Urothelium cell line (cell line): ENCODE measurements around the gene FBLN5.
A peak's percentile ranks its signal among the peaks of the same experiment; 100 is the strongest.

Experiments used
- DNase-seq: peaks from one replicate; pipeline ENCODE4 v3.0.0; 2011; ENCODE audit warnings: low spot score, mixed read lengths
- FAIRE-seq: peaks from 2 replicates; lab custom pipeline; 2011; peaks lifted over from hg19 to GRCh38; lab: Jason Lieb, UNC

Gene FBLN5

DNA sequence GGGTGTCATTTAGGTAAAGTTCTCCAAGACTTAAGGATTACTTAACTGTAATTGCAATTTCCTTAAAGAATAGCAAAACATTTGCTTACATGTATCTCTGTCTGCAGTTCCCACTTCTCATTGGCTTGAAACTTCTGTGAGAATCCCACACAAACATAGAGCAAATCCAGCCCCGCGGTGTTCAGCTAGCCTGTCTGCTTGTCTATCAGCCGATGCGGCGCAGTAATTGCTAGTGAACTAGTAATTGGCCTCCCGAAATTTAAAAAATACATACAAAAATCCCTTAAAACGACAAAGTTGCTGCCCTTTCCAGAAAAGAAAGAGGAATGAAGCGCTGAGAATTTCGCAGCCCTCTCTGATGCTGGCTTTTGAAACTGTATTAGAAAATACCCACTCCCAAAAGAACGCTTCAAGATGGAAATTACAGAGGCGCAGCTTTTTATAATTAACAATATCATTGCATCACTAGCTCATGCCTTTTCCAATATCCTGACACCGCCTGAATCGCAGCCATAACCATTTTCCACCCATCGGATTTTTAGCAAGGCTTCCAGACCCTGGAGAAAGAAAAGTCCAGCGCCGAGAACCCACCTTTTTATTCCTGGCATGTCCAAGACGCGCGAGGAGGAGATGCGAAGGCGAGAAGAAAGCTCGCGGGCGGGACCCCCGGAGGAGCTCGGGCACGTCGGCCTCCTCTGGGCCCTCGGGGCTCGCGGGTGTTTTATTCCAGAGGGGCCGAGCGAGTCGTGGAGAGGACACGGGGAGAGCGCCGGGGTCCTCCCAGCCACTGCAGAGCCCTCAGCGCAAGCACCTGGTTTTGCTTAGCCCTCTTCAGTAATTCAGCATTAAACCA, 646 bp downstream of the FBLN5 start:
- peak; percentile 18 for DNase-seq
- FAIRE-seq = no peak

DNA sequence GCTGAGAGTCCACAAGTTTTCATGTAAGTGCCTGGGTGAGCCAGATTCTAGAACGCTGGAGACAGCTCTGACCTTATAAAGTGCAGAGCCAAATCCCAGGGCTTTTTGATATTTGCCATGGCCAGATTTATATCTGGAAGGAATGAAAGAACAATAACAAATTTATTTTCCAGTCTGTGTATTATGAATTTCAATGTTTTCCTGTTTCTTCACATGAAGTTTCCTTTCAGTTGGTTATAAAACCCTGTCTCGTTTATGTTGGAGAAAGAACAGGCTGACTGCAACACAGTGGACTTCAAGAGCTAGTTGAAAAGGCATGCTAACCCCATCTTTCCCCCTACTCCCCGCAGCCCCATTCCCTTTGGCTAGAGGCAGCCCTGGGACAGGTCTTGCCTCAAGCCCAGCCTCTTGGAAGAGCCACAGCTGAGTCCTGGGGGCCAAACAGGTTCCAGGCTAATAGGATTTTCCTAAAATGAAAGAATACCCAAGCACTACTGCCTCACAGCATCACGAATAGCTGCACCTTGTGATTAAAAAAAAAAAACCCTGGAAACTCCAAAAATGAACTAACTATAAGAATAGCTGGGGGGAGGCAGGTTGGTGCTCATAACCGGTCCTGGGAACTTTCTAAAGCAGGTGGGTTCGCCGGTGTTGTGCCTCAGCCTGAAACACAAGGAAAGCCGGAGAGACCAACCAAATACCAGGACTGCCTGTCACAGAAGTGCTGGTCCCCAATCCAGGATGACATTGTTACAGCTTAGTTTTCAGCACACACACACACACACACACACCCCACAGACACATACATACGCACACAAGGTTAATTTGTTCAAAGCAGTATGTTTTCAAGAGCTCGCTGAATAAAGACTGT, 1.5 kb downstream of the FBLN5 start:
- no peak for DNase-seq
- FAIRE-seq = no peak

DNA sequence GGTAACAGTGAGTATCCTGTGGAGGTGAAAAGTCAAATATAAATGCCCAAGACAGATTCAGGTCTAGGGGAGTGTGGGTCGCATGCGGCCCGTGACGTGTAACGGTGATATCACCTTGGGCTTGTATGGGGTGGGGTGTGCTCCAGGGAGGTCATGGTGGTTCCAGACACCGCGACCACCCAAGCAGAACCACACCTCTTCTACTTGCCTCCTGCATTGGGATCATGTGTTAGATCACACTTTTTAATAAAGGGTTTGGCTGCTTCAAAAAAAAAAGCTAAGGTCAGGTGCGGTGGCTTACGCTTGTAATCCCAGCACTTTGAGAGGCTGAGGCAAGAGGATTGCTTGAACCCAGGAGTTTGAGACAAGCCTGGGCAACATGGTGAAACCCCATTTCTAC, 4.5 kb downstream of the FBLN5 start:
- DNase-seq (no peak), FAIRE-seq (no peak)

DNA sequence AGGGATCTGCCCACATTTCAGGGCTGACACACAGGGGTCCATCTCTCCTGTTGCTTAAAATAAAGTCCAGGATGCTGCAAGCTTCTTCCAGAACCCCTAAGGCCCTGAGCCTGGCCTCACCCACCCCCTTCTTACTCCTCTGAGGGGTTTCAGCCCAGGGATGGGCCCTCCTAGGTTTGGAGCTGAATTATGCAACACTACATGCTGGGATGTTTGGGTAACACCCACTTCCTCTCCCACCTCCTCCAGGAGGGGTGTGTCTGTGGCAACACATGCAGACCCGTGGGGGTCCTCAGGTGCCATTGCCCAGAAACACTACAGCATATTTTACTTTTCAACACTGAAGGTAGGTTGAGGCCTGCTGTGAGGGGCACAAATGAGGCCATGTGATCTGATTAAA, 5.4 kb downstream of the FBLN5 start:
- DNase-seq (no peak), FAIRE-seq (no peak)

DNA sequence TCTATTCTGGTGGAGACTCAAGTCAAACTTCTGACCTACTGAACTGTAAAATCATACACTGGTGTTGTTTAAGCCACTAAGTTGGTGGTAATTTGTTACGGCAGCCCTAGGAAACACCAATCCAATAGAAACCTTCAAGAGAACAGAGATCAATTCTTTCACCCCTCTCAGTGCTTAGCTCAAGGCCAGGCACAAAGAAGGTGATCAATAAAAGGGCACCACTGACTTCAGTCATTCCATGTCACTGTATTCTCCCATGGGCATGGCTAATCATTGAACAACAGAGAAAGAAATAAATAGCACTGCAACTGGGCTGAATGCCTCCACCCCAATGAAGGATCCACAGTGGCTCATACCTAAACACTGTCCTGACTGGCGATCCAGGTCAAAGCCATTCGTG, 7.3 kb downstream of the FBLN5 start:
- no peak for DNase-seq
- FAIRE-seq = no peak

DNA sequence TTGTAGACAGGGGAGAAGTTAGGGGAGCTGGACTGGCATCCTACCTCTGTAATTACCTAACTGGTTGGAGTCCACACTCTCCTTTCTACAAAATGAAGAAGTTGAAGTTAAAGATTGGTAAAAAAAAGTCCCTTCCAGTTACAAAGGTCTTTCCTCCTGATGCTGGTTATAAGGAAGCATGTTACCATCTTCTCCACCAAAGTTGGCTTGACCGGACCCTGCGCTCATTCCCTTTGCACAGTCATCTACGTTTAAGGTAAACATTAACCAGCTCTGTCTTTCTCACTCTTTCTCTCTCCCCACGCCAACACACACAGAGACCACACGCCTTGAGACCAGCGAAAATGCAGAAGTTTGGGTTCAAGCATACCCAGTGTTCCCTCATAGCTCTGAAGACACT, 11.9 kb downstream of the FBLN5 start:
- FAIRE-seq (no peak), DNase-seq (no peak)

DNA sequence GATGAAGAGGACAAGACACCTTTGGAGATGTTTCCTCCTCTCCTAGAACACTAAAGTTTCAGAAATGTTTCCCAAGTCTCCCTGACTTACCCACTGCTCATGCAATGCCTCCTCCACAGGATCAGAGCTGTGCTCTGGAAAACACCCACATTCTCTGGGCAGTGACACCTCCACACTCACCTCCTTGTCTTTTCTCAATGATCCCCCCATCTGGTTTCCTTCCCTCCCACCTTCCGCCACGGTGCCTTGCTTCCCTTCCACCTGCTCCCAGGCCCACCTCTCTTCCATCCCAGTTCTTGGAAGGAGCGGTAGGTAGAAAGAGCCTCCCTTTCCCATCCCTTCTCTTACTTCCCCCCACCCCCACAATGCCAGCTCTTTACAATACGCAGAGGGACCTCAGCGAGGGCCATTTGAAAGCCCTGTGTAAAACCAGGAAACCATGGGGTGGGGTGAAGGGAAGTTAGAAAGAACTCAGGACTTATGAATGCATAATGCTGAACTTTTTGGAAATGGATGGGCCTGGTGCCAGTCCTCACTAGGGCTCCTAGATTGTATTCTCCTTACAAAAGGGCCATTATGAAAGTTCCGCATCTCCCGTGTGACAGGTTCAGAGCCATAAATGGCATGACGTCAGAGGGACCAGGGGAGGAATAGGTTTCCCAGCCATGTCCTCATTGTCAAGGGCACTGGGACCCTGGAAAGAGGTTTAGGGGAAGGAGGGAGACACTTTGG, 12.8 kb downstream of the FBLN5 start:
- no peak for DNase-seq
- no peak for FAIRE-seq

DNA sequence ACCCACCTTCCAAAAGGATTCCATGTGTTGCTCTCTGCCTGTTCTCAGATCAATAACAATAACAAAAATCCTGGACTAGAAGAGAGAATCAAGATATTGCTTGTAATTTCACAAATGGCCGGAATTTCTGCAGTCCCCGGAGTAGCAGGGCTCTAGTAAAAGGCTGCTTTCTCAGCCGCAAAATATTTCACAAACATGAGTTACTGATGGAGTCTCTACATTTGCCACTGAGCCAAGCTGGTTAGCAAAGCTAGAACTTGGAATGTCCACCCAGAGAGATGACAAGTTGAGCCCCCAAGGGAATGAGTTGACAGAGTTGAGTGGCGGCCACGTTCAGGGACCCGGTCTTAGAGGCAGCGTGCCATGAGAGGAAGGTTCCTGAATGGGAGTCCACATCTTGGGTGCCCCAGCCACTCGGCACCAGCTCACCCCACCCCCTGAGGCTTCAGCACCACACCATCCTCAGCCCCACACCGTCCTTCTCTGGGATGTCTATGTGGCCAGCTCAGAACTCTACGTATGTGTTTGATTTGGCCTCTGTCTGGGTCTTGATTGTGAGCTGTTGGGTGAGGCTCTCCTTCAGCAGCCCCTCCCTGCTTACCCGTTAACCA, 15.9 kb downstream of the FBLN5 start:
- FAIRE-seq (no peak), DNase-seq (no peak)

DNA sequence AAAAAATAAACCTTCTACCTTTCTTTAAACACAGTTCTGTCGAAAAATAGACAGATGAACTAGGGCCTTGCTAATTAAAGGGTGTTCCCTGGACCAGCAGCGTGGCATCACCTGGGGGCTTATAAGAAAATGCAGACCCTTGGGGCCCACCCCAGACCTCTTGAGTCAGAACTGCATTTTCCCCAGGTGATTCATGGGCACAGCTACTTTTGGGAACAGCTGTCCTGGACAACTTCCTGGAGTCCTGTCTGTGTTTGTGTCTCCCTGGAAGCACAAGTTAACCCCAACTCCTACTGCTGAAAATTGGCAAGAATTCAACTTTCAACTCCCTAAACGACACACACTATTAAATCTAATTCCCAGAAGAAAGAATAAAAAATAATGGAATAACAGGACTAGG, 17.8 kb downstream of the FBLN5 start:
- DNase-seq (no peak), FAIRE-seq (no peak)

DNA sequence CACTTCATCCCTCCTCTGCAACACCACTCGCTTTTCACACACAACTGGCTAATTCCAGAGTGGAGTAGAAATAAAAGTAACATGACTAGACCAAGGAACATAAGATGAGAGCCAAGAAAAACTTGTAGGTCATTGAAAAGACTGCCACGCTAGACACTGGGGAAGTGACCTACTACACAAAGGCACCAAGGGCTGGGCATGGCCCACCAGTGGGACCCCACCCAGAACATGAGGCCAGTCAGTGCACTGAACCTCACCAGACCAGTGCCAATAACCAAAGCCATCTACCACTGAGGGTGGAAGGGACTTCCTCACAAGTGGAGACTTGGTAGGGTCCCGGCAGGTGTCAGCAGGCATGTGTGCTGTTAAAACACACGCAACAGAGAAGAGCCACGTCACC, 19.7 kb downstream of the FBLN5 start:
- FAIRE-seq (no peak), DNase-seq (no peak)

DNA sequence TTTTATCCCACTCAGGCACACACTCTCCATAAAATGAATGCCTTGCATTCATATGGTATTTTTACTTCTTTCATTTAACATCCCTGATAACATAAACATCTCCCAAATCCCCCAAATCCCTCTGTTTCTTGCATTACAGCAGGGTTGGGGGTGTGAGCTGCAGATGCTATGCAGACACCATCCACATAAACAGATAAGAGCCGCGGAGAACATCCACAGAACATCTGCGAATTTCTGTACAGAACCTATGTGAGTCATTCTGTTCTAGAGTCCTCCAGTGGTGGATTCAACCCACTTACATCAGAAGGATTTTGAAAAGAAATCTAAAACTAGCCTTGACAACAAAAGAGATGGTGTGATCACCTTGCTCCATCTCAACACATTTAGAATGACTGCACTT, 20.3 kb downstream of the FBLN5 start:
- FAIRE-seq (no peak), DNase-seq (no peak)

DNA sequence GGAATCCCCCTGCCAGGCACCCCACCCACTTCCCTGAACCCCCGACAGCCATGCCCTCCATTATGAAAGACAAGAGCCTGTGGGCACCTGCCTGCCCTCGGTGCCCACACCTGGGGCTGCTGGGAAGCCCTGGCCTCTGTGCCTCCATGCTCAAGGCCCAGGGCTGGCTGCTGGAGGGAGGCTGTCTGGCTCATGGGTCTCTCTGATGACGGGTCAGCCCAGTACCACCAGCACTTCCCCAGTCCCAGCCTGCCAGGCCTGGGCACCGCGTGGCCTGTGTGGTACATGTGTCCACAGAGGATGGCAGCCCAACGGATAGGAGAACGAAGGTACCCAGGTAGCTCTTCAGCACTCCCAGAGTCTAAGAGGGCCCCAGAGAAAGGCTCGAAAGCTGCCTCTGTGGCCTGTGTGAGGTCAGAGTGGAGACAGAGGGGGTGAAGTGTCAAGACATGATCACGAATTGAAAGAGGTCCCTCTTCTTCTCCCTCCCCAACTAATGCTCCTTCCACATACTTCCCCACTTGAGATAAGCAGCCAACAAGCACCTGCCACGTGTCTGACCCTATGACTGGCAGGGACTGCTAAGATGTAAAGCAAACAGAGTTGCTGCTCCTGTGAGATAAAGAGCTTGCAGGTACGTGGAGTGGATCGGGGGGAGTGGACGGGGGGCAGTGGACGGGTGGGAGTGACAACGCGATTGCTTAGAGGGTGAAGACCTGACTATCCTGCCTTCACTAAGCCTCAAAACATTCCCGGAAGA, 21.2 kb downstream of the FBLN5 start:
- FAIRE-seq = no peak

DNA sequence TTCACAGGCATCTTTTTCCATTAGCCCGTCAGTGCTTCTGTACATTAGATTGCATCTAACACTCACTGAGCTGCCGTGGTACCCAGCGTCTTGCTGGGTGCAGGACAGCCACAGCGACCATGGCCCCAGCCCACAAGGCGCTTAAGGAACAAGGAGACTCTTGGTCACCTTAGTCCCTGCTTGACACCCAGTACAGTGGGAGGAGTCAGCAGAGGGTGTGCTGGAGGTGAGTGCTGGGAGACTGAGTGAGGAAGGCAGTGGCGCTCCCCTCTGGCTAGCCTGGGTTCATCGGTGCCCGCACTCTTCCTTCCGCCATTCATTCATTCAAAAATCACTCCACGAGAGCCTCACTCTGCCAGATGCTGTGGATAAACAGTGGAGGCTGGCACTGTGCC, 21.8 kb downstream of the FBLN5 start:
- DNase-seq = no peak
- FAIRE-seq = no peak

More for the DNA sequence above, 21.2 kb downstream of the FBLN5 start:
- no peak for DNase-seq

DNA sequence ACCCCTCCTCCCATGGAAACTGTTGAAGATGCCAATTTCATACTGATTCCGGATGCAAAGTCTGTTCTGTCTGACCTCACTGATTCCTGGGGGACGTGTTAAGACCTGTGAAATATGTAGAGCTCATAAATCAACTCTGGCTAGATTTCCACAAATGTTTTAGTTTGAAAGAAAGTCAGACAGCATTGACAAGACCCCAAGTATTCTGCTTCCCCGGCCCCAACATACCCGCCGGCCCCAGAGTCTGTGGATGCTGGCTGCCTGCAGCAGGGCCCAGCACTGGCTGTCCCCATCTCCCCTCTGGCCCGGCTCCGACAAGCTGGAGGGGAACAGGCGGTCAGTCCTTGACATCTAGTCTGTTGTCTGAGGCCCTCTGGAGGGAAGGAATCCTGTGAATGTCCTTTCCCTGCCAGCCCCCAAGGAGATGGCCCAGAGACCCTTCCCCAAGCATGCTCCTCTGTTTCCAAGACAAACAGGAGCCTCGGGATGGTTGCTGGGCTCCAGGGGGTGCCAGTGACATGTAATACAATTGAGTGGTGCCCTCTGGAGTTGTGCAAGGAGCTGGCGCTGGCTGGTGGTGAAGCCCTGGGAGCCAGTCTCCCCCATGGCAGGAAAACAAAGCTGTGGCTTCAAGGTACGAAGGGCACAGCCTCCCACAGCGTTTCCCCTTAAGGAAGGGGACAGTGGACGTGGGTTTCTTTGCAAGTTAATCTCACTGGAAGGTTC, 22.3 kb downstream of the FBLN5 start:
- no peak for FAIRE-seq
- DNase-seq = no peak

DNA sequence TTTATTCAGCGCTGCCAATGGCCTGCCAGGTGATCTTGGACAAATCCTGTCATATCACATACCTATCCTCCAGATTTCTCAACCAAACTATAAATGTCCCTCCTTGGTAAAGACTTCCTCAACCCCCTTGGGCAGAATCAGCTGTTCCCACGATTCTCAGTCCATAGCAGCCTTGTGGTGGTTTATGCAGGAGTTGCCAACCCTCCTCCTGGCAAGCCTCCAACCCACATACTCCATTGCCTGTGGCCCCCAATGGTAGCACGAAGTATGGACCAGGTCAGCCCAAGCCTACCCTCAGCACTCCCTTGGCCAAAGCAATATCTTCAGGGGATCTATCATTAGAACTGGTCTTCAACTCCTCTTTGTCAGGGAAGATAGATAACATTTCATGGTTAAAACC, 27.0 kb downstream of the FBLN5 start:
- no peak for DNase-seq
- no peak for FAIRE-seq

DNA sequence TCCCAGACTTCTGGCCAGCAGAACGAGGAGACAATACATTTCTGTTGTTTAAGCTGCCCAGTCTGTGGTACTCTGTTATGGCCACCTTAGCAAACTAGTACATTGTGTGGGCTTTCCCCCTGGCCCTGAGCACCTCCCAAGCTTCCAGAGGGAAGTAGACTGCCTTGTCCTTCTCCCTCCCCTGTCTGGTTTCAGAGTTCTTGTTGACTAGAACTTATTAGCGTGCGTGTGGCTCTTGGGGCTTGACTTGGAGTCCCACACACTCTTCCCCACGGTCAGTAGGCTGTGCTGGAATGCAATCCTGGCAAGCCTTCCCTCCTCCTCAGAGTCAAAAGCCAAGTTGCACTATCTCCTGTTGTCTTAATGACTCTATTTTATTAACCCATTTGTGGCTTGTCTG, 27.7 kb downstream of the FBLN5 start:
- DNase-seq (no peak), FAIRE-seq (no peak)

DNA sequence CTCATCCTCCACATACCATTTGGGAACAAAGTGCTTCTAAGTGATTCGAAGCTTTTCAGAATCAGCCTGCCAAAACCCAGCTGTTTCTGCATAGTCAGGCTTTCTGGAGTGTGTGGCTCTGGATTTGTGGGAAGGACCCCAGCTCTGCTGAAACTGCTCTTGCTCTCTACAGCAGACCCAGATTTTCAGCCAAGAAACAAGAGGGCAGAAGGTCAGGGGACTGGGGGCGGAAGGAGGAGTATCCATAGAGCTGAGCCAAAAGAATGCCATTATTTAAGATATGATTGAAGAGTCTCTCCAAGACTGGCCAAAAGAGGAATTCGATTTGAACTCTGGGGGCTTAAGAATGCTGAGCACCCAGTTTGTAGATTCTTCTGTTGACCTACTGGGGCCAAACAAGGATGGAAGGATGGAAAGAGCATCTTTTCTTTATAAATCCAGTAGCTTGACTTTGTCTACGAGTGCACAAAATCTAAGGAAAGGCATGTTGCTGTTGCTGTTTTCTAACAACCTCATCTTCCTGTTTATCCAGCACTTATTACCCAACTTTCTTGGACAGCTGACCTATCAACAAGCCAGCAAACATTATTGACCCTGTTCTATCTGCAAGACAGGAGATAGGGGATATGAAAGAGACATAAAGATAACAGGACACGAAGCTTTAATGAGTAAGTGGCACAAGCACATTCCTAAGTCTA, 29.2 kb downstream of the FBLN5 start:
- DNase-seq (no peak), FAIRE-seq (no peak)

DNA sequence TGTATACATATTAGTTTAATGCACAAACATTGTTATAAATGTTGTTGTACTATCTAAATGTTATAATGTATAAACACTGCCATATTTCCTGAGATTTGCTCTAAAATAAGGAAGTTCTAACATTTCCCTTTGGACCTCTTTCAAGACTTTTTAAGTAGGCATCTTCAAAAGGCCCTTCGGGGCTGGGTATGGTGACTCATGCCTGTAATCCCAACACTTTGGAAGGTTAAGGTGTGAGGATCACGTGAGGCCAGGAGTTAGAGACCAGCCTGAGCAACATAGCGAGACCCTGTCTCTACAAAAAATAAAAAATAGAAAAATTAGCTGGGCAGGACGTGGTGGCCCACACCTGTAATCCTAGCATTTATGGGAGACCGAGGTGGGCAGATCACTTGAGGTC, 35.5 kb downstream of the FBLN5 start:
- no peak for FAIRE-seq
- no peak for DNase-seq

DNA sequence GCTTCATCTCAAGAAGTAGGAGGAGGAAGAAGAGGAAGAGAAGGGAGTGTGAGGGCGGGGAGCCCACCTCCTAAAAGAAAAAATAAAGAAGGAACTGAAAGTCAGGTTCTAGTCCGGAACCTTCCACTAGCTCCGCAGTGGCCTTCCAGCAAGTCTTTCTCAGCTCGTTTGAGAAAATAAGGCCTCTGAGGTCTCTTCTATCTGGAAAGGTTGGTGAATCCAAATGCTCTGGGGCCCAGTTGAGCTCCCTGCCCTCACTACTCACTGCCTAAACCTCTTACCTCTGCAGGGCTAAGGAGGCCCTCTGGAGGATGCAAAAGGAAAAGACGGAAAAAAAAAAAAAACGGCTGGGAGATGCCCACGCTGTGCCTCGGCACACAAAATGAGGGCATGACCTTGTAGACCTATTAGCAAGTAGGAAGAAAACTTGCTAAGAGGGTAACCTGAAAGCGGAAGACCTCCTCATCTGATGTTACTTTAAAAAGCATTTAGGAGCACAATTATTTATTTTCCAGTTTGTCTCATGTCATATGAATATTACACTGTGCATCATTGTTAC, 35.9 kb downstream of the FBLN5 start:
- no peak for FAIRE-seq
- peak; percentile 34 for DNase-seq
